Measurements from ENCODE around the gene DMRTA2.
"Not testable (repeated sequence)": the region's sequence is repeated elsewhere in the genome, so short reads cannot be mapped to it uniquely, and the experiment has no call there.

The DMRTA2 gene

GRCh38 chr1:50393522-50394120 is 29.6 kb downstream of the DMRTA2 start:
- DNase-seq, result no peak

GRCh38 chr1:50381551-50381950 is 41.7 kb downstream of the DMRTA2 start:
- not testable (repeated sequence) for DNase-seq

GRCh38 chr1:50378770-50379169 is 44.5 kb downstream of the DMRTA2 start:
- DNase-seq, result no peak

GRCh38 chr1:50373532-50373931 is 49.7 kb downstream of the DMRTA2 start:
- DNase-seq, result no peak

GRCh38 chr1:50371749-50372148 is 51.5 kb downstream of the DMRTA2 start:
- no peak for DNase-seq

GRCh38 chr1:50369830-50370229 is 53.4 kb downstream of the DMRTA2 start:
- DNase-seq, result no peak

GRCh38 chr1:50369008-50369634 is 54.1 kb downstream of the DMRTA2 start:
- no peak for DNase-seq

- peak in 30 of 56 donors; percentile 1 to 56 (median 14) for DNase-seq
Measured at GRCh38 chr1:50368179-50369007, 54.9 kb downstream of the DMRTA2 start.

Measured in nucleus accumbens (tissue), 56 donors.